Measurements from ENCODE around the gene ERICH6.

DNA sequence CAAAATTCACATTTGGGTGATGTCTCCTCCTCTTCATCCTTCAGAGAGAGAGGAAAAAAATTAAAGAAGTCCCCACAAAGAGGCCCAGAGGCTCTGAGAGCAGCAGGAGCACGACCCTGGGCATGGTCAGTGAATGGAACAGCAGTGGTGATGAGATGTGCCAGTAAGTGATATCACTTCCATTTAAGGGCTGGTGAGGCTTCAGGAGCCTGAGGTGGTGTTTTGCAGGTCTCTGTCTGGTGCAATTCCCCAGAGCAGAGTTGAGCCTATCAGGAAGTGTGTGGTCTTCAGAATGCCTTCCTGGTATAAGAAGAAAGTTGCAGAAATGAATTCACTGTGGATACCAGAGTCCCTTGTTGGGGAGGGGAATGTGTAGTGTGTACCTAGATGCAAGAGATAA lies 21.4 kb downstream of the ERICH6 start:
- TF ChIP-seq POLR2A (IDR thresholded peaks at IDR 0.05) (no peak), CTCF (IDR thresholded peaks at IDR 0.05) (no peak)
